ENCODE results near the gene NXPE3. TPM values are rescaled to one million over a fixed set of nuclear protein-coding genes. Genes with fewer than 3 reads are reported as not detected.

NXPE3 gene
- total RNA-seq, 2 donors from 2014 or later = 34.2 to 35.1 TPM

DNA sequence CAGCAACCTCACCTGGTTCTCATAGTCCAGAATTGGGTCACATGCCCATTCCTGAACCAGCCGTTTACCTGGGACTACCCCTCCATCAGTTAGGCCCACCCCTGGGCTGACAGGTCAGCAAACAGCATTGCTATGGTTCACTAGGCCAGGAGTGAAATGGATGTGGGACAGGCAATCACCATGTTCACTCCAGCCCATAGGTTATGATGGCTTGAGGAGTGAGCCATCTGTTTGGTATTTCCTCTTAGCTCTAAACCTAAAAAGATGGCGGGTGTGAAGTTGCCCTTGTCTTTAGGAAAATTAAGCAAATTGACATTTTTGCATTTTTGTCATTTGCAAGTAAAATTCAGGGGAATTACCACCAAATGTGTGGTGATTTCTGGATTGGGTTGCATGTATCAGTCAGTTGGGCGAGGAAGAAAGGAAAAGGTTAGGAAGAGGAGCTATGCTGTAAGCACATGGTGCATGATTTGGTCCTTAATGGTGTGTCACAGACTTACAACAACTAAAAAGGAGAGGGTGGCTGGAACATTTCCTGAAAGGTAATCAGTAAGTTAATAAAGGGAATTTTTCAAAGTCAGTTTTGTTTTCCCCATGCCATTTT lies 17.2 kb downstream of the NXPE3 start:
- intact Hi-C loops (cut with DNase I) = no loop called here
- no peak for DNase-seq
- ATAC-seq = no peak

DNA sequence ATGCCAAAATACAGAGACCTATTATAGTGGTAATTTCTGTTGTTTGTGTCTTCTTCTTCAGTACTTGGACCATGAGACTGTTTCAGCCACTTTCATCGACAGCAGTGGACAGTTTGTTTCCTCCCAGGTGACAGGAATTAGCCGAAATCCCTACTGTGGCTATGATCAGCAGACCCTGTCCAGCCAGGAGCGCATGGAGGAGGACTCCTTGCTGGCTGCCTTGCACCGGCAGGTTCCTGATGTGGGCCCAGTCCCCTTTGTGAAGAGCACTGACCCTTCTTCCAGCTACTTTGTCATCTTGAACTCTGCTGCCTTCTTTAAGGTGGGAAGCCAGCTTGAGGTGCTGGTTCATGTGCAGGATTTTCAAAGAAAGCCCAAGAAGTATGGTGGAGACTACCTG lies 22.2 kb downstream of the NXPE3 start:
- no peak for ATAC-seq
- no peak for DNase-seq
- intact Hi-C loops (cut with DNase I) = loop anchor here (10.0 kb wide), 1 partner anchor 734 kb away; no protein-coding TSS in a partner anchor

DNA sequence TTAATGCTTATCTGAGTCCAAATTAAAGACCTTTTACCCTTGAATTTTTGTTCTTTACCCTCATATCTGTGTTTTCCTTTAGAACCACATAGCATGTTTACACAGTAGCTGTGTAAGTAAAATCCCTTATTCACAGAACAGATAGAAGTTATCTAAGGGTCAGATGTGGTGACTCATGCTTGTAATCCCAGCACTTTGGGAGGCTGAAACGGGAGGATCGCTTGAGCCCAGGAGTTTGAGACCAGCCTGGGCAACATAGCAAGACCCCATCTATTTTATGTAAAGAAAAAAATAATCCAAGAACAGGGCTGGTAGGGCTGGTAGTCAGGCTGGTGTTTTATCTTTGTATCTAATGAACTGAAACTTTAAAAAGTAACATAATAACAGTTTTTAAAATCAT lies 23.2 kb downstream of the NXPE3 start:
- ATAC-seq (no peak), DNase-seq (no peak)
- intact Hi-C loops (cut with DNase I) = loop anchor here (10.0 kb wide), 1 partner anchor 733 kb away; no protein-coding TSS in a partner anchor

DNA sequence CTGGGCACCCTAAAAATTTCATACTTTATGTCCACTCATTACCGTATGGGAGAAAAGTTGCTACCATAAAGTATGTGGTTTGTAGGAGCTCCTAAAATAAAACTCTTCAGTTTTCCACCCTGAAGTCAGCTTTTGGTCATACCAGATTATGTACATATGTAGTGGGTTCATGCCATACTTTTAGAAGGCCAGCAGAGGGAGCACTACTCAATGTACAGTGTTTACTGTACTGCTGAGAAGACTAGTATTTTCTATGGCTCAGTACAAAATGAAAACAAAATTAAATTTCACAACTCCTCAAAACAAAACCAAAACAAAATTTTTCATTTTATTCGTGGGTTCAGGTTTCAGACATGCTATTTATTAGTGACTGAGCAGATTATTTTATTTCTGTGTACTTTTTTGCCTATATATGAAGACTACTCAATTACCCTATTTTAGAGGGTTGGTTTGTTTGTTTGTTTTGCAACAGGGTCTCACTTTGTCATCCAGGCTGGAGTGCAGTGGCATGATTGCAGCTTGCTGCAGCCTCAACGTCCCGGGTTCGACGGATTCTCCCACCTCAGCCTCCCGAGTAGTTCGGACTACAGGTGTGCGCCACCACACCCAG lies 24.3 kb downstream of the NXPE3 start:
- ATAC-seq = peak; percentile 88 to 94
- DNase-seq = no peak
- intact Hi-C loops (cut with DNase I) = loop anchor here (10.0 kb wide), 1 partner anchor 732 kb away; no protein-coding TSS in a partner anchor

DNA sequence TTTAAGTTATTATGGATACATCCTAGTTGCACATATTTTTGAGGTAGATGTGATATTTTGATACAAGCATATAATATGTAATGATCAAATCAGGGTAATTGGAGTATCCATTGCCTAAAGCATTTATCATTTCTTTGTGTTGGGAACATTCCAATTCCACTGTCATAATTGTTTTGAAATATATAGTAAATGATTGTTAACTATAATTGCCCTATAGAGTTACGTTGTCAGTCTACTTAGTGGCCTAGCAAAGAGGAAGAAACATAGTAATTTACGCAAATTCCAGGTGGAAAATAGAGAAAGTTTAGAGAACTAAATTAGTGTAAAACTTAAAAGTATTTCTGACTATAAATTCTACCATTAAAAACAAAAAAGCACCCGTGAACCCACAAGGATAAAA lies 24.9 kb downstream of the NXPE3 start:
- DNase-seq (no peak), ATAC-seq (no peak)
- intact Hi-C loops (cut with DNase I) = loop anchor here (10.0 kb wide), 1 partner anchor 731 kb away; no protein-coding TSS in a partner anchor

DNA sequence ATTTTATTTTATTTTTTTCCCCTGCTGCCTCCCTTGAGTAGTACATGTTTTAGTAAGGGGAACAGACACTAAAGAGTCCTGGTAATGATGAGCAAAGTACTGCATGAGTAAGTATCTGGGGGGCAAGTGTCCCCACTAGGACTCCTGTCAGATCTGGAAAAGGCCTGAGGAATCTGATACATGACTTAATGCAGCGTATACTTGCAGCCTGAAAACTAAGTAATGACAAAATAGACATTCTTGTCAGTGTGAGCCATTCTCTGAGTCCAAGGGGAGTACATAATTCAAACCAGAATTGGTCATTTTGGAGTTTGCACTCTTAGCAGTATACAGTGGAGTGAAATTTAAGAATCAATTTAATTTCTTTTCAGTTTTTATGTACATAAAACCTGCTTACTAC lies 27.5 kb downstream of the NXPE3 start:
- intact Hi-C loops (cut with DNase I) = loop anchor here (5.0 to 10.0 kb wide), 2 partner anchors 421 to 728 kb away; no protein-coding TSS in a partner anchor
- ATAC-seq (no peak), DNase-seq (no peak)

DNA sequence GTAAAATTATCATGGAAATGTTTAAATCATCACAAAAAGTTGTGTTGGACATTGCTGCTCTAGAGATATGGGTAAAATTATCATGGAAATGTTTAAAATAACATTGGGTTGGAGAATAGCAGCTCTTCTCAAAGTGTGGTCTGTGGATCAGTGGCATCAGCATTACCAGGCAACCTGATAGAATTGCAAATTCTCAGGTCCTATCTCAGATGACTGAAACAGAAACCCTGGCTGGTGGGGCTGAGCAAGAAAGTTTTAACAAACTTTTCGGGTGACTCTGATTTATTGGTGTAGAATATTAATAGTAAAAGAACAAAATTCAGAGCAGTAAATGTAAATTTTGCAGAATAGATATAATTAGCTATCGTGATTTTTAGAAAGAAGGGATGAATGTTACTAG lies 28.9 kb downstream of the NXPE3 start:
- DNase-seq = no peak
- ATAC-seq = no peak
- intact Hi-C loops (cut with DNase I) = loop anchor here (5.0 to 10.0 kb wide), 2 partner anchors 419 to 727 kb away; no protein-coding TSS in a partner anchor

DNA sequence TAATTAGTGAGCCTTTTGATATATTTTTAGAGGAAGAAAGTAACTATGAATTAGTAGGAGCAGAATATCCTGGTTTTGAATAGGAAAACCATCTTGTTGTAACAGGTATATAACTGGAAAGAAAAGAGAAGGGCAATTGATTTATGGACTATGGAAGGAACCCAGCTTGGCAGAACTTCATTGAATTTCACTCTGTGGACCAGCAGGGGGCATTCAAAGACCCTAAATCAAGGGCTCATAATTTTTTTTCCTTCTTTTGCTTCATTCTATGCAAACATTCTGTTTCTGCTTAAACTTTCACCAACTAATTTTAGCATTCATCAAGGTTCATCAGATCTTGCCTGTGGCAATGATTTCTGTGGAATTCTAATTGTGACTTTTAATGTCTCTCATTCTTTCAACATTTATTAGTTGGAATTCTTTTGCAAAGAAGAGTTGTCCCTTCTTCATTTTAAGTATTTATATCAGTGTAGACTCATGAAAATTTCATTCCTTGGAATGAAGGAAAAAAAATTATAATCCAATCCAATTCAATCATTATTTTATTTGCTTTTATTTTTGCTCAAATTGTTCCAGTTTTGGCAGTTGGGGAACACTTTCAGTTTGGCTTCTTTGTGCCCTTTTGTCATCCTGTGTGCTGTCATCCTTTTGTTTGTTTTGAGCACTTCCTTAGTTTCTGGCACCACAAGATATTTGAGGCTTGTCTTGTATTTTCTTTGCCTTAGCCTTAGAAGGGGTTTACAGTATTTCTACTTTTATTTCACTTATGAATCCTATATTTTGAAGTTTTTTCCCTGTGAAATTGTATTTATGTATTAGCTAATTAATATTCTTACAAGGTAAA lies 30.4 kb downstream of the NXPE3 start:
- intact Hi-C loops (cut with DNase I) = loop anchor here (2.0 to 10.0 kb wide), 5 partner anchors 43 to 725 kb away; no protein-coding TSS in a partner anchor
- DNase-seq (no peak), ATAC-seq (peak; percentile 32 to 33)

DNA sequence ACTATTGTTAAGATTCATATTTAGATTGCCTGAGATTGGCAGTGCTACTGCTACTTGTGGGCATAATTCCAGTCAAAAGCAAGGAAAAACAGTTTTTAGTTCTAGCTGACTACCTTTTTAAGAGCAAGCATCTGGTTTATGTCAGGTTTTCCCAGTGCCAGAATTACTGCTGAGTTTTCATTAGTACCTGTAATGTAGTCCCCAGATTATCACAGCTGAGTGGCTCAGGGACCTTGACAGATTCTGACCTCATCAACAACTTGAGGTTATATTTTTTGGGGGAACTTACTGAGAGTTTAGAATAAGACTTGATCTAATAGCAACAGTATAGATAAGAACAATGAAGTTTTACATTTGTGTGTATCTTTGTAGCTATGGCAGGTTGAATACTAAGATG lies 31.0 kb downstream of the NXPE3 start:
- ATAC-seq (no peak), DNase-seq (no peak)
- intact Hi-C loops (cut with DNase I) = loop anchor here in 1 of 2 donors (2.0 to 5.0 kb wide), 3 partner anchors 42 to 415 kb away; no protein-coding TSS in a partner anchor

DNA sequence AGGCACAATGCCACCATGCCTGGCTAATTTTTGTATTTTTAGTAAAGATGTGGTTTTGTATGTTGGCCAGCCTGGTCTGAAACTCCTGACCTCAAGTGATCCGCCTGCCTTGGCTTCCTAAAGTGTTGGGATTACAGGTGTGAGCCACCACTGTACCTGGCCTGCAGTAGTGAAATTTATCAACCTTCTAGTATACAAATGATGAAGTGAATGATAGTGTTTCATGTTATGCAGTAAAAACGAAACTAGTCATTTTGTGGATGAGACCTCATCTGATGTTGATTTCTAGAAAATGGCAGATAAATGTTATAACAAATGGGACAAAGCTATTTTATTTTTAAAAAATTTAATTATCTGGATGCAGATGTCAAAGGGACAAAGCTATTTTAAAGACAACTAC lies 32.9 kb downstream of the NXPE3 start:
- intact Hi-C loops (cut with DNase I) = loop anchor here in 1 of 2 donors (2.0 to 5.0 kb wide), 3 partner anchors 40 to 413 kb away; no protein-coding TSS in a partner anchor
- DNase-seq (no peak), ATAC-seq (no peak)

DNA sequence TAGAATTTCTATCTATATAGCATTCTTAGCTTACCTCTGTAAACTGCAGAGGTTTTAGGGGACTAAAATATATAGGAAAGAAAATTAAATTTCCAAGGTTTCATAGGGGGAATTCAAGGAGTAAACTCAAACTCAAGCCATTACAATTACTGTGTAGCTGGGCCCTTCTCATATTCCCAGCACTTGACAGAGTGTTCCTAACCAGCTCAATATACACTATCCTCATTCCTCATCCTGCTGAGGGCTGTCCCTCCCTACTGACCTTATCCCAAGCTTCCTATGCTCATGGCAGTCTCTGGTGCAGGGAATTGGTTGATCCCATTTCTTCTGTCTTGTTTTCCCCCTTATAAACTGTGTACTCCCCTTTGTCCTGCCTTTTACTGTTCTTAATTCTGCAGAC lies 33.9 kb downstream of the NXPE3 start:
- ATAC-seq (no peak), DNase-seq (no peak)
- intact Hi-C loops (cut with DNase I) = loop anchor here in 1 of 2 donors (5.0 kb wide), 2 partner anchors 39 to 394 kb away; no protein-coding TSS in a partner anchor

DNA sequence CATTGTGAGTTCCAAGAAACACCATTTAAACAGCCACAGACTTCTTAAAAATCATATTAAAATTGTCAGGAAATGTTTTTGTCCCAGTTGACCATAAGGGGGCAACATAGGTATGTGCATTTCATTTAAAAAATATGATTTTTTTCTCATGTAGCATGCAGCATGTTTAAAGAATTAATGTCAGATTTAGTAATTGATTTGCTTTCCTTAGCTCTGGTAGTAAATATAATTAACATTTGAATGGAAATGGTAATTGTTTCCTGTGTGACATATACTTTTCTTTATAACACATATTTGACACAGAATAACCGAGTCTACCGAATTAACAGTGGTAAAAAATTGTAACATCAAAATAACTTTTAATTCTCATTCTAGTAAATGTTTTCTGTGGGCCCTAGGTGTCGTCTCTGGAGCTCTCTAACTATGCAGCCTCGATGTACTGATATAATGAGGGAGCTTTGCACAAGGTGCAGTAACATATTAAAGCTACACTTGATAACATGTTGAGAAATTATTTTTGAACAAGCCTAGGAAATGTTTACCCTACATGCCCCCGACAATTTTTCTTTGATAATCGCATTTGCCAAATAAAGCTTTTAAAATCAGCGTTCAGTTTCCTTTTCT lies 34.9 kb downstream of the NXPE3 start:
- DNase-seq = no peak
- peak; percentile 38 to 41 for ATAC-seq

DNA sequence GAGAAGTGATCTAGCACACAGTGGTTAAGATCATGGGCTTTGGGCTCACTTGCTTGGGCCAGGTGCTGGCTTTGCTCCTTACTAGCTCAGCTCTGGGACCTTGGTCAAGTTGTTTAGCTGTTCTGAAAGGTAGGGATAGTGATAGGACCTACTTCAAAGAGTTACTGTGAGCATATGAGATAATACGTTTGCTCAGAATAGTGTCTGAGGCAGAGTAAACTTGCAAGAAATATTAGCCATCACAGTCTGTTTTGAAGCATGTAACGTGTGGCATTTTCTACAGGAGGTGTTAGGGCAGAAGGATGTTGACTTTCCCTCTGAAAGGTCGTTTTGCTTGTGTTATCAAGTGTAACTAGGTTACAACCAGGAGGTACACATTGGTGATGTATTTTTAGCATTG lies 35.8 kb downstream of the NXPE3 start:
- no peak for DNase-seq
- peak in 1 of 2 donors; percentile 27 for ATAC-seq
- intact Hi-C loops (cut with DNase I) = loop anchor here in 1 of 2 donors (5.0 kb wide), 2 partner anchors 37 to 392 kb away; no protein-coding TSS in a partner anchor

More for the DNA sequence above, 34.9 kb downstream of the NXPE3 start:
- intact Hi-C loops (cut with DNase I) = loop anchor here in 1 of 2 donors (5.0 kb wide), 2 partner anchors 38 to 393 kb away; no protein-coding TSS in a partner anchor

DNA sequence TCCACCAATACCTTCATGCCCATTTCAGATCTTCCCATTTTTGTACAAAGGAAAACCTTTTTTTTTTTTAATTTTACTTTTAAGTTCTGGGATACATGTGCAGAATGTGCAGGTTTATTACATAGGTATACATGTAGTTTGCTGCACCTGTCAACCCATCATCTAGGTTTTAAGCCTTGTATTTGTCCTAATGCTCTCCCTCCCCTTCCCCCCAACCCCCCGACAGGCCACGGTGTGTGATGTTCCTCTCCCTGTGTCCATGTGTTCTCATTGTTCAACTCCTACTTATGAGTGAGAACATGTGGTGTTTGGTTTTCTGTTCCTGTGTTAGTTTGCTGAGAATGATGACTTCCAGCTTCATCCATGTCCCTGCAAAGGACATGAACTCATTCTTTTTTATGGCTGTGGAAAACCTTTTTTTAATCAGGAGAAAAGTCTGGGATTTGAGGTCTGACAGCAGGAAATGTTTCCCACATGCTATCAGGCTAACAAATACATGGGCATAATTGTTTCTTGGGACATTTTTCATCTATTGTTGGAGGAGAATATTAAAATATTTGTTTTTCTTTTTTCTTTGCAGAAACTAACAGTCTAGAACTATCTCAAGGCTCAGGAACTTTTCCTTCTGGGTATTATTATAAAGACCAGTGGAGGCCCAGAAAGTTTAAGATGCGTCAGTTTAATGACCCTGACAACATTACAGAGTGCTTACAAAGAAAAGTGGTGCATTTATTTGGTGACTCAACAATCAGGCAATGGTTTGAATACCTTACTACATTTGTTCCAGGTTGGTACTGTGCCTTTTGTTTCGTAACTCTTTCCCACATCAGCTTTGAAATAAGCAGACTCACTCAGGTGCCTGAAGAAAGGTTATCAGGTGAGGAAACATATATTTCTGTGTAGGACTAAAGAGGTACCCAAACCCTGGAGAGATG lies 37.5 kb downstream of the NXPE3 start:
- intact Hi-C loops (cut with DNase I) = no loop called here
- DNase-seq (no peak), ATAC-seq (no peak)

DNA sequence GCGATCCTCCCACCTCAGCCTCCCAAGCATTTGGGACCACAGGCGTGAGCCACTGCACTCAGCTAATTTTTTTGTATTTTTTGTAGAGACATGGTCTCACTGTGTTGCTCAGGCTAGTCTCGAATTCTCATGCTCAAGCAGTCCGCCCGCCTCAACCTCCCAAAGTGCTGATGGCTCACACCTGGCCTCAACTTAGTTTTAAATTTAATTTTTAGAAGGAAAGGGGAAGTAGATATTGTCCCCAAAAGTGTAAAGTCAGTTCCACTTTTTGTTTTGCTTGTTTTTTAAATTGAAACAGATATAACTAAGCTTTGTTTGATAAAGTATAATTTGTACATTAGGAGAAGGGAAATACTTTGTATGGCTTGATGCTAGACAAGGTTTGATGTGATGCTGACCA lies 39.0 kb downstream of the NXPE3 start:
- intact Hi-C loops (cut with DNase I) = no loop called here
- ATAC-seq (no peak), DNase-seq (no peak)

DNA sequence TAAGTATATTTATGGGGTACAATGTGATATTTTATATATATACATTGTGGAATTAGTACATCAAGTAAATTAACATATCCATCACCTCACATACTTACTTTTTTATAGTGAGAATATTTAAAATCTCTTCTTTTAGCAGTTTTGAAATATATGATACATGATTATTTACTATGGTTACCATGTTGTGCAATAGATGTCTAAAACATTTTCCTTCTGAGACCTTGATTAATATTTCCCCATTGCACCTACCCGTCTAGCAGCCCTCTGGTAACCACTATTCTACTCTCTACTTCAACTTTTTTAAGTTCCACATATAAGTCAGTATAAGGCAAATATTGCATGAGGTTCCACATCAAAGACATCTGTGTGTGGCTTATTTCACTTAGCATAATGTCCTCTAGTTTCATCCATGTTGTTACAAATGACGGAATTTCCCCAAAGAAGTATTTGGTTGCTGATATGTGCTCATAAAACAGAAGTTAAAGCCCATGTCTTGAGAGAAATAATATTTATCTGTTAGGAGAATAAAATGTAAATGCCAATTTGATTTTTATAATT lies 40.7 kb downstream of the NXPE3 start:
- DNase-seq (no peak), ATAC-seq (no peak)
- intact Hi-C loops (cut with DNase I) = no loop called here

DNA sequence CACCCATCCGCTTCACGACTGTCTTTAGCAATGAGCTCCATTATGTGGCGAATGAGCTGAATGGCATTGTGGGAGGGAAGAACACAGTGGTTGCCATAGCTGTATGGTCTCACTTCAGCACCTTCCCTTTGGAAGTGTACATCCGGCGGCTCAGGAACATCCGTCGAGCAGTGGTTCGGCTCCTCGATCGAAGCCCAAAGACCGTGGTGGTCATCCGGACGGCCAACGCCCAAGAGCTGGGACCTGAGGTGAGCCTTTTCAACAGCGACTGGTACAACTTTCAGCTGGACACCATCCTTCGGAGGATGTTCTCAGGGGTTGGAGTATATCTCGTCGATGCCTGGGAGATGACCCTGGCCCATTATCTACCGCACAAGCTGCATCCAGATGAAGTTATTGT lies 42.5 kb downstream of the NXPE3 start:
- intact Hi-C loops (cut with DNase I) = no loop called here
- DNase-seq = no peak
- ATAC-seq = no peak

DNA sequence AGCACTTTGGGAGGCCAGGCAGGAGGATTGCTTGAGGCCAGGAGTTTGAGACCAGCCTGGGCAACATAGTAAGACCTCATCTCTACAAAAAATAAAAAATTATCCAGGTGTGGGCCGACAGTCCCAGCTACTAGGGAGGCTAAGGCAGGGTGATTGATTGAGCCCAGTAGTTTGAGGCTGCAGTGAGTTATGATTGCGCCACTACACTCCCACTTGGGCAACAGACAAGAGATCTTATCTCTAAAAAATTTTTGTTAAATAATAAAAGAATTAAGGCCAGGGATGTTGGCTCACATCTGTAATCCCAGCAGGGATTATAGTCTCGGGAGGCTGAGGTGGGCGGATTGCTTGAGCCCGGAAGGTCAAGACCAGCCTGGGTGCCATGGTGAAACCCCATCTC lies 44.5 kb downstream of the NXPE3 start:
- DNase-seq (no peak), ATAC-seq (no peak)
- intact Hi-C loops (cut with DNase I) = no loop called here
